ENCODE results near the gene OXTR. TPM values are rescaled to one million over a fixed set of nuclear protein-coding genes. Genes with fewer than 3 reads are reported as not detected.

The OXTR gene
- total and polyA plus RNA-seq, 2 experiments from 2014 or later = 5.5 to 9.3 TPM

DNA sequence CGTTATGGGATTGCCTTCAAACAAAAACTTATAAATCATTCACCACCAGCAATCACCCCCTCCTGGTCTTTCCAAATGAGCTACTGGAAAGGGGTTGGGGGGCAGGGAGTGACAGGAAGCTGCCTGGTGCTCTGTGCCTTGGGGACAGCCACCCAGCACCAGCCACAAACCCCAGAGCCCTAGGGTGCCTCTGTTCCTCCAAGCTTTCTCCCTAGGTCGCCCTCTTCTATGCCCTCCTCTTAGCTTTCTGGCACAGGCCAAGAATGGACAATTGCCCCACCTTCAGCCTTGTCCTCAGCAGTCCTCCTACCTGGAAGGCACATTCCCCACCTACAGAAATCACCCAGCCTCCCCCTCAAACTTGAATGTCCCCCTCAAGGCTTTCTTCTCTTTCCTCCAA, 3.3 kb downstream of the OXTR start:
- DNase-seq (ENCODE audit: low spot score) = no peak
- H2AFZ ChIP-seq = no peak overlapping the region
- peaks cover 12% of the 10 kb centered on the region for H3K4me1 ChIP-seq (ENCODE audit: insufficient read depth)
- peaks cover 27% of the 10 kb centered on the region for H3K4me1 Mint-ChIP-seq
- H4K20me1 ChIP-seq (replicated peaks; ENCODE audit: insufficient read depth) = no peaks in the 10 kb centered on the region
- no peaks in the 10 kb centered on the region for H3K9me2 ChIP-seq (ENCODE audit: insufficient read depth)
- H3K27ac ChIP-seq (ENCODE audit: low read depth) = no peak overlapping the region
- no peak overlapping the region for H3K4me2 ChIP-seq
- no peaks in the 10 kb centered on the region for H3F3A ChIP-seq (replicated peaks; ENCODE audit: low read depth)
- no peaks in the 10 kb centered on the region for H3K9me3 Mint-ChIP-seq
- H3K36me3 Mint-ChIP-seq (ENCODE audit: low read depth) = no peaks in the 10 kb centered on the region
- no peak for ATAC-seq
- TF ChIP-seq CREB1 (CRISPR knock-in tag; IDR thresholded peaks at IDR 0.05; ENCODE audit: low read depth) (no peak), ZNF331 (CRISPR knock-in tag; IDR thresholded peaks at IDR 0.05; ENCODE audit: low read depth) (no peak), STAT1 (IDR thresholded peaks at IDR 0.05; ENCODE audit: unreplicated experiment) (no peak), ZNF114 (CRISPR knock-in tag; IDR thresholded peaks at IDR 0.05) (no peak), JUNB (IDR thresholded peaks at IDR 0.05; ENCODE audit: unreplicated experiment) (no peak), POLR2AphosphoS5 (IDR thresholded peaks at IDR 0.05; ENCODE audit: low read depth) (no peak), NANOG (IDR thresholded peaks at IDR 0.05; ENCODE audit: borderline replicate concordance) (no peak), EZH2 (IDR thresholded peaks at IDR 0.05; ENCODE audit: low read depth, unreplicated experiment) (no peak), EZH2phosphoT487 (IDR thresholded peaks at IDR 0.05; ENCODE audit: unreplicated experiment) (no peak)
- TF ChIP-seq, protein P1, sequence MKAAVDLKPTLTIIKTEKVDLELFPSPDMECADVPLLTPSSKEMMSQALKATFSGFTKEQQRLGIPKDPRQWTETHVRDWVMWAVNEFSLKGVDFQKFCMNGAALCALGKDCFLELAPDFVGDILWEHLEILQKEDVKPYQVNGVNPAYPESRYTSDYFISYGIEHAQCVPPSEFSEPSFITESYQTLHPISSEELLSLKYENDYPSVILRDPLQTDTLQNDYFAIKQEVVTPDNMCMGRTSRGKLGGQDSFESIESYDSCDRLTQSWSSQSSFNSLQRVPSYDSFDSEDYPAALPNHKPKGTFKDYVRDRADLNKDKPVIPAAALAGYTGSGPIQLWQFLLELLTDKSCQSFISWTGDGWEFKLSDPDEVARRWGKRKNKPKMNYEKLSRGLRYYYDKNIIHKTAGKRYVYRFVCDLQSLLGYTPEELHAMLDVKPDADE (IDR thresholded peaks at IDR 0.05) = no peak
- TF ChIP-seq, protein P2, sequence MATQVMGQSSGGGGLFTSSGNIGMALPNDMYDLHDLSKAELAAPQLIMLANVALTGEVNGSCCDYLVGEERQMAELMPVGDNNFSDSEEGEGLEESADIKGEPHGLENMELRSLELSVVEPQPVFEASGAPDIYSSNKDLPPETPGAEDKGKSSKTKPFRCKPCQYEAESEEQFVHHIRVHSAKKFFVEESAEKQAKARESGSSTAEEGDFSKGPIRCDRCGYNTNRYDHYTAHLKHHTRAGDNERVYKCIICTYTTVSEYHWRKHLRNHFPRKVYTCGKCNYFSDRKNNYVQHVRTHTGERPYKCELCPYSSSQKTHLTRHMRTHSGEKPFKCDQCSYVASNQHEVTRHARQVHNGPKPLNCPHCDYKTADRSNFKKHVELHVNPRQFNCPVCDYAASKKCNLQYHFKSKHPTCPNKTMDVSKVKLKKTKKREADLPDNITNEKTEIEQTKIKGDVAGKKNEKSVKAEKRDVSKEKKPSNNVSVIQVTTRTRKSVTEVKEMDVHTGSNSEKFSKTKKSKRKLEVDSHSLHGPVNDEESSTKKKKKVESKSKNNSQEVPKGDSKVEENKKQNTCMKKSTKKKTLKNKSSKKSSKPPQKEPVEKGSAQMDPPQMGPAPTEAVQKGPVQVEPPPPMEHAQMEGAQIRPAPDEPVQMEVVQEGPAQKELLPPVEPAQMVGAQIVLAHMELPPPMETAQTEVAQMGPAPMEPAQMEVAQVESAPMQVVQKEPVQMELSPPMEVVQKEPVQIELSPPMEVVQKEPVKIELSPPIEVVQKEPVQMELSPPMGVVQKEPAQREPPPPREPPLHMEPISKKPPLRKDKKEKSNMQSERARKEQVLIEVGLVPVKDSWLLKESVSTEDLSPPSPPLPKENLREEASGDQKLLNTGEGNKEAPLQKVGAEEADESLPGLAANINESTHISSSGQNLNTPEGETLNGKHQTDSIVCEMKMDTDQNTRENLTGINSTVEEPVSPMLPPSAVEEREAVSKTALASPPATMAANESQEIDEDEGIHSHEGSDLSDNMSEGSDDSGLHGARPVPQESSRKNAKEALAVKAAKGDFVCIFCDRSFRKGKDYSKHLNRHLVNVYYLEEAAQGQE (IDR thresholded peaks at IDR 0.05; ENCODE audit: unreplicated experiment) = no peak
- TF ChIP-seq, protein P3, sequence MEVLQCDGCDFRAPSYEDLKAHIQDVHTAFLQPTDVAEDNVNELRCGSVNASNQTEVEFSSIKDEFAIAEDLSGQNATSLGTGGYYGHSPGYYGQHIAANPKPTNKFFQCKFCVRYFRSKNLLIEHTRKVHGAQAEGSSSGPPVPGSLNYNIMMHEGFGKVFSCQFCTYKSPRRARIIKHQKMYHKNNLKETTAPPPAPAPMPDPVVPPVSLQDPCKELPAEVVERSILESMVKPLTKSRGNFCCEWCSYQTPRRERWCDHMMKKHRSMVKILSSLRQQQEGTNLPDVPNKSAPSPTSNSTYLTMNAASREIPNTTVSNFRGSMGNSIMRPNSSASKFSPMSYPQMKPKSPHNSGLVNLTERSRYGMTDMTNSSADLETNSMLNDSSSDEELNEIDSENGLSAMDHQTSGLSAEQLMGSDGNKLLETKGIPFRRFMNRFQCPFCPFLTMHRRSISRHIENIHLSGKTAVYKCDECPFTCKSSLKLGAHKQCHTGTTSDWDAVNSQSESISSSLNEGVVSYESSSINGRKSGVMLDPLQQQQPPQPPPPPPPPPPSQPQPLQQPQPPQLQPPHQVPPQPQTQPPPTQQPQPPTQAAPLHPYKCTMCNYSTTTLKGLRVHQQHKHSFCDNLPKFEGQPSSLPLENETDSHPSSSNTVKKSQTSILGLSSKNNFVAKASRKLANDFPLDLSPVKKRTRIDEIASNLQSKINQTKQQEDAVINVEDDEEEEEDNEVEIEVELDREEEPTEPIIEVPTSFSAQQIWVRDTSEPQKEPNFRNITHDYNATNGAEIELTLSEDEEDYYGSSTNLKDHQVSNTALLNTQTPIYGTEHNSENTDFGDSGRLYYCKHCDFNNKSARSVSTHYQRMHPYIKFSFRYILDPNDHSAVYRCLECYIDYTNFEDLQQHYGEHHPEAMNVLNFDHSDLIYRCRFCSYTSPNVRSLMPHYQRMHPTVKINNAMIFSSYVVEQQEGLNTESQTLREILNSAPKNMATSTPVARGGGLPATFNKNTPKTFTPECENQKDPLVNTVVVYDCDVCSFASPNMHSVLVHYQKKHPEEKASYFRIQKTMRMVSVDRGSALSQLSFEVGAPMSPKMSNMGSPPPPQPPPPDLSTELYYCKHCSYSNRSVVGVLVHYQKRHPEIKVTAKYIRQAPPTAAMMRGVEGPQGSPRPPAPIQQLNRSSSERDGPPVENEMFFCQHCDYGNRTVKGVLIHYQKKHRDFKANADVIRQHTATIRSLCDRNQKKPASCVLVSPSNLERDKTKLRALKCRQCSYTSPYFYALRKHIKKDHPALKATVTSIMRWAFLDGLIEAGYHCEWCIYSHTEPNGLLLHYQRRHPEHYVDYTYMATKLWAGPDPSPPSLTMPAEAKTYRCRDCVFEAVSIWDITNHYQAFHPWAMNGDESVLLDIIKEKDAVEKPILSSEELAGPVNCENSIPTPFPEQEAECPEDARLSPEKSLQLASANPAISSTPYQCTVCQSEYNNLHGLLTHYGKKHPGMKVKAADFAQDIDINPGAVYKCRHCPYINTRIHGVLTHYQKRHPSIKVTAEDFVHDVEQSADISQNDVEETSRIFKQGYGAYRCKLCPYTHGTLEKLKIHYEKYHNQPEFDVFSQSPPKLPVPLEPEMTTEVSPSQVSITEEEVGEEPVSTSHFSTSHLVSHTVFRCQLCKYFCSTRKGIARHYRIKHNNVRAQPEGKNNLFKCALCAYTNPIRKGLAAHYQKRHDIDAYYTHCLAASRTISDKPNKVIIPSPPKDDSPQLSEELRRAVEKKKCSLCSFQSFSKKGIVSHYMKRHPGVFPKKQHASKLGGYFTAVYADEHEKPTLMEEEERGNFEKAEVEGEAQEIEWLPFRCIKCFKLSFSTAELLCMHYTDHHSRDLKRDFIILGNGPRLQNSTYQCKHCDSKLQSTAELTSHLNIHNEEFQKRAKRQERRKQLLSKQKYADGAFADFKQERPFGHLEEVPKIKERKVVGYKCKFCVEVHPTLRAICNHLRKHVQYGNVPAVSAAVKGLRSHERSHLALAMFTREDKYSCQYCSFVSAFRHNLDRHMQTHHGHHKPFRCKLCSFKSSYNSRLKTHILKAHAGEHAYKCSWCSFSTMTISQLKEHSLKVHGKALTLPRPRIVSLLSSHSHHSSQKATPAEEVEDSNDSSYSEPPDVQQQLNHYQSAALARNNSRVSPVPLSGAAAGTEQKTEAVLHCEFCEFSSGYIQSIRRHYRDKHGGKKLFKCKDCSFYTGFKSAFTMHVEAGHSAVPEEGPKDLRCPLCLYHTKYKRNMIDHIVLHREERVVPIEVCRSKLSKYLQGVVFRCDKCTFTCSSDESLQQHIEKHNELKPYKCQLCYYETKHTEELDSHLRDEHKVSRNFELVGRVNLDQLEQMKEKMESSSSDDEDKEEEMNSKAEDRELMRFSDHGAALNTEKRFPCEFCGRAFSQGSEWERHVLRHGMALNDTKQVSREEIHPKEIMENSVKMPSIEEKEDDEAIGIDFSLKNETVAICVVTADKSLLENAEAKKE (CRISPR knock-in tag; IDR thresholded peaks at IDR 0.05) = no peak
- TF ChIP-seq, protein P4, sequence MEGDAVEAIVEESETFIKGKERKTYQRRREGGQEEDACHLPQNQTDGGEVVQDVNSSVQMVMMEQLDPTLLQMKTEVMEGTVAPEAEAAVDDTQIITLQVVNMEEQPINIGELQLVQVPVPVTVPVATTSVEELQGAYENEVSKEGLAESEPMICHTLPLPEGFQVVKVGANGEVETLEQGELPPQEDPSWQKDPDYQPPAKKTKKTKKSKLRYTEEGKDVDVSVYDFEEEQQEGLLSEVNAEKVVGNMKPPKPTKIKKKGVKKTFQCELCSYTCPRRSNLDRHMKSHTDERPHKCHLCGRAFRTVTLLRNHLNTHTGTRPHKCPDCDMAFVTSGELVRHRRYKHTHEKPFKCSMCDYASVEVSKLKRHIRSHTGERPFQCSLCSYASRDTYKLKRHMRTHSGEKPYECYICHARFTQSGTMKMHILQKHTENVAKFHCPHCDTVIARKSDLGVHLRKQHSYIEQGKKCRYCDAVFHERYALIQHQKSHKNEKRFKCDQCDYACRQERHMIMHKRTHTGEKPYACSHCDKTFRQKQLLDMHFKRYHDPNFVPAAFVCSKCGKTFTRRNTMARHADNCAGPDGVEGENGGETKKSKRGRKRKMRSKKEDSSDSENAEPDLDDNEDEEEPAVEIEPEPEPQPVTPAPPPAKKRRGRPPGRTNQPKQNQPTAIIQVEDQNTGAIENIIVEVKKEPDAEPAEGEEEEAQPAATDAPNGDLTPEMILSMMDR (conservative IDR thresholded peaks at IDR 0.05; ENCODE audit: low read depth in 2 of 2) = no peak
- H3K4me3 Mint-ChIP-seq = no peak overlapping the region
- H3K27ac Mint-ChIP-seq = no peak overlapping the region
- peaks cover 37% of the 10 kb centered on the region for H3K27me3 ChIP-seq (ENCODE audit: insufficient read depth)
- no peaks in the 10 kb centered on the region for H3K36me3 ChIP-seq (ENCODE audit: insufficient read depth)
- H3K79me2 ChIP-seq (replicated peaks; ENCODE audit: insufficient read depth) = no peaks in the 10 kb centered on the region
- peaks cover 46% of the 10 kb centered on the region for H3K27me3 Mint-ChIP-seq (ENCODE audit: insufficient read depth, low read depth, poor library complexity)
- H3K4me3 ChIP-seq = no peak overlapping the region
